UCSD-AML1 (cell line): ENCODE results near the gene BTN1A1.

ENCODE experiments used
- DNase-seq: peaks from one replicate; lab custom pipeline; 2025; ENCODE audit not compliant: unreplicated experiment; lab: John Stamatoyannopoulos, UW

Gene BTN1A1

GRCh38 chr6:26475823-26476729, 24.0 kb upstream of the BTN1A1 start:
- DNase-seq, result no peak

DNA sequence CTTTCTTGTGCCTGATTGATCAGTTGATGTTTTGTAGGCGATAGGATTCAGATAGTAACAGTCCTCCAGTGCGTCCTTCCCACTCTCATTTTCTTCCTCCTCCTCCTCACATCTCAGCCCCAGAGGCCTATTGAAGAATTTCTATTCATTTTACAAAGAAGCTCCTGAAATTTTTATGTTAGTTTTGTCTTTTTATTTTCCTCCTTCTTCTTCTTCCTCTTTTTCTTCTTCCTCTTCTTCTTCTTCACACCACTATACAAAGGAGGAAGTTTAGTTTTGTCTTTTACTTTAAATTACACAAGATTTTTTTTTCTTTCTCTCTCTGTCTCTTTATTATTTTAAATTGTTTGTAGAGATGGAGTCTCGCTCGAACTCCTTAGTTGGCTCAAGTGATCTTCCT, 23.2 kb upstream of the BTN1A1 start:
- DNase-seq, result no peak

DNA sequence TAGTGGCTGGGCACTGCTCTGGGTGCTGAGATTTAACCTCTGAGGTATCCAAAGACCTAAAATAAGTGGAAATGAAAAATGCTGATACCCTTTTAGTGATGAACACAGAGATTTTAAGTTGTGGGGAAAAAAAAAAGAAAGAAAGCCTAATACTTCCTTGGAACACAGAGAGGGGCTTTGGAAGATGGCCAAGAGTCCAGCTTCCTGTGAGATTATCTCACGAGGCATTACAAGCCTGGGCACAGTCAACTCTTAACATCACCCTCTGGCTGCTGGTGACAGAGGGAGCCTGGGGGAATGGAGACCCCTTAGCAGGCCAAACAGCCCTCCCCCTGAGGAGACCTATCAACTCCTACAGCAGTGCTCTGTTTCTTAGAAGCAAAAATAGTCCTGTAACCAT, 22.7 kb upstream of the BTN1A1 start:
- no peak for DNase-seq

GRCh38 chr6:26478100-26478984, 21.8 kb upstream of the BTN1A1 start:
- DNase-seq, result no peak

GRCh38 chr6:26478985-26479278, 21.2 kb upstream of the BTN1A1 start:
- no peak for DNase-seq

DNA sequence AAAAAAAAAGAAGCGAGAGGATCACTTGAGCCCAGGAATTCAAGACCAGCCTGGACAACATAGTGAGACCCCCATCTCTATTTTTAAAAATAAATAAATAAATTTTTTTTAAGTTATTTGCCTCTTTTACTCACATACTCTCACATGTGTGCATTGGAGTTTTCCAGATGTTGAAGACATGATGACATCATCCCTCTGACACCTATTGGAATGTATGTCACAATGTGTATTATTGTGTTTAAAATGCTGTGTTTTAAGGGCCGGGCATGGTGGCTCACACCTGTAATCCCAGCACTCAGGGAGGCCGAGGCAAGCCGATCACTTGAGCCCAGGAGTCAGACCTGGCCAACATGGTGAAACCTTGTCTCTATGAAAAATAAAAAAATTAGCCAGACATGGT, 17.8 kb upstream of the BTN1A1 start:
- DNase-seq, result no peak

DNA sequence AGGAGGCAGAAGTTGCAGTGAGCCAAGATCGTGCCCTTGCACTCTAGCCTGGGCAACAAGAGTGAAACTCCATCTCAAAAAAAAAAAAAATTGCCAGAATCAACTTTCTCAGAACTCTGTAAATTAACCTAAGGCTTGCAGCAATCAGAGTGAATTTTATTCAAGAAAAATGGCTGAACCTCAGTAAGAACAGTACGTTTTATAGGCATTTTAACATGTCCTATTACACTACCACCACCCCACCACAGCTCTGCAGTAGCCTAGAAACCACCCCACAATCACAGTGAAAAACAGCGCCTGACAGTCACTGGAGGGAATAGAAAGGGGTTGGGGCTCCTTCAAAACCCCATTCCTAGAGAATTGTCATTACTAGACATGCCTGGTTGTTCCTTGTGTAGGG, 16.4 kb upstream of the BTN1A1 start:
- no peak for DNase-seq

DNA sequence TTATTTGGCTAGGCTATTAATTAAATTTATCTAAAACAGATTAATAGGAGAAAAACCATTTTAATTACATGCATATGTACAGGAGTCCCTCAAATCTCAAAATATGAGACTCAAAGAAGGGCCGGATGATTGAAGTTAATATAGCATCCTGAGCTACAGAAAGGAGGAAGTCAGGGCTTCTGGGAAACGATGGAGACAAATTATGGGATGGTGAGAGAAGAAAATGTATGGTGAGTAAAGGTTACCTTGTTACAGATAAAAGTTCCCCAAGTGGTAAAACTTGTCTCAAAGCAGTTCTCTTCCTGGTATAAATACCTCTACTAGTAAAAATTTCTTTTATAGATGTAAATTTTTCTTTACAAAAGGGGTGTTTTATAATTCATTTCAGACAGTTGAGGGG, 15.9 kb upstream of the BTN1A1 start:
- DNase-seq, result no peak

GRCh38 chr6:26485112-26485780, 14.9 kb upstream of the BTN1A1 start:
- DNase-seq, result peak; percentile 74

- no peak for DNase-seq
Observed at GRCh38 chr6:26486358-26486757, 13.7 kb upstream of the BTN1A1 start.

GRCh38 chr6:26487466-26487865, 12.6 kb upstream of the BTN1A1 start:
- DNase-seq, result no peak

DNA sequence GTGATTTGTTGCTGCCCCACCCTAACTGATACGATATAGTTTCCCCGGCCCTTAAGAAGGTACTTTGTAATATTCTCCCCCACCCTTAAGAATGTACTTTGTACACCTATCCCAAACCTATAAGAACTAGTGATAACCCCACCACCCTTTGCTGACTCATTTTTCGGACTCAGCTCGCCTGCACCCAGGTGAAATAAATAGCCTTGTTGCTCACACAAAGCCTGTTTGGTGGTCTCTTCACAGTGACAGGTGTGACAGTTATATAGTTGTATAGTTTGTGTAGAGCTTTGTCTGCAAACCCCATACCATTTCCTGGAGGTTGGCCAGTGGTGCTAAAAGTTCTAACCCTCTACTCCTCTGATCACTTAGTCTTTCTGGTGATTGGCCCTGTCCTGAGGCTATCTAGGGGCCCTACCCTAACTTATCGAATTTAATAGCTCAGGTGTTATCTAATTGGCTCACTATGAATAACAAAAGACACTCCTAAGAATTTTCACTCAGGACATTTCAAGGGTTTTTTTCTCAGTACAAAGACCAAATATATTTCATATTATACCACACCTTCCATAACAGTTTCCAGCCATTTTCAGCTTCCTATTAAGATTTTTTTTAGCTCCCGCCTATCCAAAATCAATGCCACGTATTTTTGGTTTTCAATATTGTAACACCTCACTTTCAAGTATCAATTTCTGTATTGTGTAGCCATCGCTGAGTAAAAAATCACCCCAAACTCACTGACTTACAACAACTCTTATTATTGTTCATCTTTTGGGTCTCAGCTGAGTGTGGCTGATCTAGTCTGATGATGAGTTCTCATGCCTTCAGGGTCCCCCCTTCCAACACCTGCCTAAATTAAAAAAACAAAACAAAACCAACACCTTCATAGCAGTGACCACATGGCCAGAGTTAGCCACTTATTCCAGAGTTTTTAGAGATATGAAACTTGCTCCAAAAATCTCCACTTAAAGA, 9.8 kb upstream of the BTN1A1 start:
- DNase-seq, result no peak

- no peak for DNase-seq
Observed at GRCh38 chr6:26491604-26492003, 8.5 kb upstream of the BTN1A1 start.

DNA sequence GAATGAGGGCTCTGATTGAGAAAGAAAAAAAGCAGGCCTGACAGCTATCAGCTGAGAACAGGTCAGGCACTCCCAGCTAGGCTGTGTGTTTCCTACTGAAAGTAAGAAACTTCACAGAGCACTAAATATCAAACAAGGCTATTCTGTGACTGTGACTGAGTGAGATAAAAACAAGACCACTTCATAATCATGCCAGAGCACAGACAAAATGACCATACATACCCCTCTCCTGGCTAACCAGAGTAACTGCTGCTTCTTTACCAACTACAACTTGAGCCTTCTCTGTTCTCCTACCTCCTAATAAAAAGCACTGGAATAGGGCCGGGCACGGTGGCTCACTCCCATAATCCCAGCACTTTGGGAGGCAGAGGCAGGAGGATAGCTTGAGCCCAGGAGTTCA, 6.8 kb upstream of the BTN1A1 start:
- DNase-seq, result no peak

DNA sequence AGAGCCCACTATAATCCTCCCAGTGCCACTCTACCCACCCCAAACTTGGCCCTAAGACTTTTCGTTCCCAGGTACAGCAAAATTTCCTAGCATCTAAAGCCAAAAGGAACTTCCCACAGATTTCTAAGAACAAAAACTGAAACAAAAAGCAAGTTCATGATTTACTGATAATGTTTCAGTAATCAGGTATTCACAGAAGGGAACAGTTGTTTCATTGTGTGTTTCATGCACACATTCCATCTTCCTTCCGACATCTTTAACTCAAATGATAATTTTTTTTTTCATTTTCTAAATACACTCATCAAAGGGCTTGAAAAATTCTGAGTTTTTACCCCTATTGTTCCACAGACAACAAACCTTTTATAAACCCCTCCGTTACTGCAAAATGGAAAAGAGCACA, 6.0 kb upstream of the BTN1A1 start:
- no peak for DNase-seq

- no peak for DNase-seq
Observed at GRCh38 chr6:26495281-26495680, 4.8 kb upstream of the BTN1A1 start.

DNA sequence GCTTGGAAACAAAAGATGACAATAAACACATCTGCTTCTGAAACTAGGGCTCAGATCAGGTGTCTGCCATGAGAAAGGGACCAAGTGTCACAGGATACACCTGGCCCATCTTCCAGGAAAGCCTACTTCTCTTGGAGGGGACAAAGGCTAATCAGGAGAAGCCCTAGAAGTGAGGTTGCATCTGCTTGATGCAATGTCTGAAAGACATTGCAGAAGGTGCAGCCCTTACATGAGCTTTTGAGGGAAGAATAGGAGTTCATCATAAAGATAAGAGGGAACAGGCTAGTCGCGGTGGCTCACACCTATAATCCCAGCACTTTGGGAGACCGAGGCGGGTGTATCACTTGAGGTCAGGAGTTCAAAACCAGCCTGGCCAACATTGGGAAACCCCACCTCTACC, 2.5 kb upstream of the BTN1A1 start:
- no peak for DNase-seq

GRCh38 chr6:26501482-26501986, 1.4 kb downstream of the BTN1A1 start:
- DNase-seq, result no peak

GRCh38 chr6:26502165-26502564, 2.1 kb downstream of the BTN1A1 start:
- no peak for DNase-seq

DNA sequence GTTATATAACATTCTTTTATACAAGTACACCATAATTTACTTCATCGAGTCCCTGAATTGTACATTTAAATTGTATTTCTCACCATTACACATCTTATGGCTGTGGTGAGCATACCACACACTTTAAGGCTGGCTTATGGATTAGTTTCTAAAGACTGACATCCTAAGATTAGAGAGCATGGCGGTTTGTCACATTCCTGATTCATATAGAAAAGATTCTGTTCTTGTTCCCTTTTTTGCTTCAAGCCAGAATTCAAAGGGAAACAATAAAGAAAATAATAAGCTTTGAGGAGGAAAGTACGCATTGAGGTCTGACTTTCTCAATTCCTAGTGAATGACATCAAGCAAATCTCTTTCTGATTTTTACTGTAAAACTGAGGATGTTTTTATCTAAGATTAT, 2.5 kb downstream of the BTN1A1 start:
- no peak for DNase-seq
